ENCODE measurements around the gene ZNF189. TPM values are rescaled to one million over a fixed set of nuclear protein-coding genes. Genes with fewer than 3 reads are reported as not detected.

The ZNF189 gene
- total RNA-seq, result 26.0 TPM

DNA sequence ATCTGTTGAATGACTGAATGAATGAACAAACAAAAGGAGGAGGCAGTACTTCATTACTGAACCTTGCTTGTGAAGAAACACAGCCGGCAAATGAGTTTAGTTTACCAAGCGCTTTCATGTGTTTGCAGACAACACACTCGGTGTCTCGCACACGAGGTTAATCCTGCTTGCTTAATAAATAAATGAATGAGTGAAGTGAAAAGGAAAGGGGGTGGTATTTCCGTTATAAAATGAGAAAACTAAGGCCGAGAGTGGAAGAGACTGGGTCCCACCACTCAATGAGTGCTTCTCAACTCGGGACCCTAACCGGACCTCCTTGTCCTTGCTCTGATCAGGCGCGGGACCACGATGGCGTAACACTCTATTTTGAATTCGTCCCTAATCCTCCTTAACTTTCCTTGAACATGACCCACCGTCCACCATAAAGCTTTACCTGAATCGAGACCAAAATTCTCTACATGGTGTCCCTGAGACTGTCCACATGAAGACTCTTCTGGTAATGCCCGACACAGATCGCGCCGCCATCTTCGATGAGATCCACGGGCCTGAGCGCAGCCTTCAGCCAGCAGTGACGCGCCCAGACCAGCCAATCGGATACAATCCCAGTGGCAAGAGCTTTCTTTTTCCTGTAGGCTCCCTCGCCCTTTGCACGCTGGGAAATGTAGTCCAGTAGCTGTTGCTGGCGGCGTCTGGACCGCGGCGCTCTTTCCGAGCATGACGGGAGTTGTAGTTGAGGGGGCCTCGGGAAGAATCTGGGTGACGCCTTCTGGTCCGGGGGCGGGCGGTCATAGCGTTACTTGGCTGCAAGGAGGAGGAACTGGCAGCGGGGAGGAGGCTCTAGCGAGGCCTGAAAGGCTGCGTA lies at the start of gene ZNF189, which contains the start of gene MRPL50:
TSS of gene ZNF189 (plus strand) at position 784 of the 862 bp plus-strand sequence. CDS start 306 bp downstream, outside the sequence.
TSS of gene MRPL50 (minus strand) at position 551 of the 862 bp plus-strand sequence. CDS start at position 525, 26 bp downstream.
- peak; percentile 99 for DNase-seq

DNA sequence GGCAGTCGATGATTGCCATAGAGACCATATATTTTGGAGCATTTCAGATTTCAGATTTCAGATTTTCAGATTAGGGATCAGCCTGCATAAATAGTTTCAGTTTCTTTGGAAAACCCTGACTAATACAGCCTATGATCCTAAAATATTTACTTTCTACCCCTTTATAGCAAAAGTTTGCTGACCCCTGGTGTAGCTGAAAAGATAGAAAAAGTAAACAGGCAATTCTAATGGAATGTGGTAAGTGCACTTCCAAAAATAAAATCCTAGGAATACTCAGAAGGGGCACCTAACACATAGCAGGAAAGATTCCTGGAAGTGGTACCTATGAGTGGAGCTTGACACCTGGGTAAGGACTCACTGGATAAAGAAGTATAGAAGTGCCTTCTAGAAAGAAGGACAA lies 48.4 kb upstream of the ZNF189 start:
- no peak for DNase-seq

DNA sequence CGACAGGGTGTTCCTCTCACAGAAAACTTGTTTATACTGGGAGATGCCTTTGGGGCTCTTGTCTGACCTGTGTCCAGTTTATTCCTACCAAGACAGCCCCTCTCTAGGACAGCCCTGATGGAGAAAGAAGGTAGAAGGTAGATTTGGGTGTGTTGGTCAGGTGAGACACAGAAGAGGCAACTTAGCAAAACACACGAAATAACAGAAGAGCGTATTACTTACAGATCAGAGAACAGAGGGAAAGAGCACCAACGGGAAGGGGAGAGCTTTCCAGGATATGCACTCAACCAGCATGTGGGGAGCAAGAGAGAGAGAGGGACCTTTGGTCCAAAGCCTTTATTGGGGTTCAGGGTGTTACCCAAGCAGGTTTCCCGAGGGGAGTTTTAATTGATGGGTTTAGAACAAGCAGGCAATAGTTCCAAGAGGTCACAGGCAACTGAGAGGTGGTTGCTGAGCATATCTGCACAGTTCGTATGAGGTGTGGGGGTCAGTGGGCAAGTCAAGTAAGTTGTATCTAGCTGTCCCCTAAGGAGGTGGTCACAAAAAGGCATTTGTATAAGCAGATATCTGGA lies 45.7 kb upstream of the ZNF189 start:
- DNase-seq, result no peak

DNA sequence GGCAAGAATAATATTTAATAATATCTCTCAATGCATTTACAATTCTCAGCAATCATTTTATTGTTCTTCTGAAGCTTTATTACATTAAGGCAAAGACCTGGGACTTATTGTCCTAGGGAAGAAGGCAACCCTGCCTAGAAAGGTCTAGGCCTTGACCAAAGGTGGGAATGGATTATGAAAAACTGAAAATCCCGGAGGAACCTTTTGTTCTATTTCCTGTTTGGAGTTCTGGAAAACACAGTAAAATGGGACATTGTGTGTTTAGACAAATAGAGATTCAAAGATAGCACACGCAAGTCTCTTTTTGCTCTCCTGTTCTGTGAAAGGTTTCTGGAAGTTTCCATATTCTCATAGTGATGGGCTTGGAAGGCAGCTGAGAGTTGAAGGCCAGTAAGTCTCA lies 45.0 kb upstream of the ZNF189 start:
- no peak for DNase-seq

DNA sequence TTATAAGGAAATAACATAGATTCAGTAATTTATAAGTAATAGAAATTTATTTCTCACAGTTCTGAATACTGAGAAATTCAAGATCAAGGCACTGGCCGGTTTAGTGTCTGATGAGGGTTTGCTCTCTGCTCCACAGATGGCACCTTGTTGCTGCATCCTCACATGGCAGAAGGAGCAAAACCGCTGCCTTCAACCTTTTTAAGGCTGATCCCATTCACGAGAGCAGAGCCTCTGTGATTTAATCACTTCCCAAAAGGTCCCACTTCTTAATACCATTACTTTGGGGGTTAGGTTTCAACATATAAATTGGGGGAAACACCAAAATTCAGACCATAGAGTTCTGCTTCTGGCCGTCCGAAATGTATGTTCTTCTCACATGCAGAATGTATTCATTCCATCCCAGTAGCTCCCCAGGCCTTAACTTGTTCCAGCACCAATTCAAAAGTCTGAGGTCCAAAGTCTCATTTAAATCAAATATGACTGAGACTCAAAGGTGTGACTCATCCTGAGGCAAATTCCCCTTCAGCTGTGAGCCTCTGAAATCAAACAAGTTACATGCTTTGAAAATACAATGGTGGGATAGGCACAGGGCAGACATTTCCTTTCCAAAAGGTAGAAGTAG lies 44.4 kb upstream of the ZNF189 start:
- DNase-seq, result no peak

DNA sequence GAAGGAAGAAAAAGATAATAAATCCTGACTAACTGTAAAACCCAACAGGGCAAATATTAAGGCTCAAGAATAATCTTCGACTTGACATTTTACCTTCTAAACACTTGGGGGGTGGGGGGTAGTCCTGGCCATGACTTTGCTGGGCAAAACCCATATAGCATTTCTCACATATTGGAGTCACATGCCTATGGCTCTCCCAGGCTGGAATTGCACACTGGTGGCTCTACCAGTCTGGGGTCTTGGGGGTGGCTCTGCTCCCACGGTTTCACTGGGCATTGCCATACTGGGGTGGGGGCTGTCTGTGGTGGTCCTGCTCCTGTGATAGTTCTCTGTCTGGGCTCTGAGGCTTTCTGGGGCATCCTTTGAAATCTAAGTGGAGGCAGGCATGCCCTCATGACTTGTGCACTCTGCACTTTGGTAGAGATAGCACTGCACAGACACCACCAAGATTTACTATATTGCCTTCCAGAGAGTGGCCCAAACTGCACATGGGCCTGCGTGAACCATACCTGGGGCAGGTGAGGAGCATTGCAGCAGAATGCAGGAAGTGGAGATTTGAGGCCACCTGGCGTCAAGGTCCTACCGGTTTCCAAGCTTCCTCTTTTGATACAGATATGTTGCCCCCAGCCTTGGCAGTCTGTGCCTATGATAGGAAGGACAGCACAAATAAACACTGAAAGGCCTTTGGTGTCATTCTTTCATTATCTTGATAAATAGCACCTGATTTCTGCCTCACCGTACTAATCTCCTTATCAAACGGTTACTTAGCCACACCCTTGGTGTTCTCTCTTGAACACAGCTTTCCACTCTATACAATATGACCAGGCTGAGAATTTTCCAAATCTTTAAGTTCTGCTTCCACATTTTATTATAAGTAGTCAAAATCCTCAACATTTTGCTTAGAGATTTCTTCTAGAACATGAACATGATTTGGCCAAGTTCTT lies 43.6 kb upstream of the ZNF189 start:
- no peak for DNase-seq

DNA sequence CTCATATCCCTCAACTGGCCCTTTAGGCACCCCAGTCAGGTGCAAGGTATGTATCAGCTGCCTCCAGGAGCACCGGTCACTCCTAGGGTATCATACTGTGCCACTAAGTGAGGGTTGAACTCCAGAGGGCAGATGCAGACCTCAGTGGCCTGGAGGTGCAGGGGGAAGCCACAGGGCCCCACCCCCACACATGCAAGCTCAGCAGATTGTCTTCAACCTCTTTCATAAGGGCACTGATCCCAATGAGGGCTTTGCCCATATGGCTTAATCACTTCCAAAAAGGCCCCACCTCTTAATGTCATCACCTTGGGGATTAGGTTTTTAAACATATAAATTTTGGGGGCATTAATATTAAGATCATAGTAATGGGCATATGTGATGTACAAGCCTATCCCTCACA lies 42.0 kb upstream of the ZNF189 start:
- DNase-seq, result no peak

DNA sequence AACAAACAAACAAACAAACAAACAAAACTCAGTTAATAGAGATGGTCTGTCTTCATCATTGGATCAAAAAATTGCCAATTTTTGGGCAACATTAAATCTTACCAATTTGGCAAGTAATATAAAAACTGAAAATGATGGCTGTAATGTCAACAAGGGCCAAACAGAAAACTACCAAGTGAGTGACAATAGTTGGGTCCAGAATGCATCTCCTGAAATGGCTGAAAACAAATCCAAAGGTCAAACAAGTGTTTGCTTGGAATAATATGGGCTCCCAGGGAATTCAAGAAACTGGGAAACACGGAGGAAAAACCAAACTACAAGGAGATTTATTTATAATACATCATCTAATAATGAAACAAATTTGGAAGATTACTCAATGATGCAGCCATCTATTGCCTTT lies 39.0 kb upstream of the ZNF189 start:
- DNase-seq, result no peak

DNA sequence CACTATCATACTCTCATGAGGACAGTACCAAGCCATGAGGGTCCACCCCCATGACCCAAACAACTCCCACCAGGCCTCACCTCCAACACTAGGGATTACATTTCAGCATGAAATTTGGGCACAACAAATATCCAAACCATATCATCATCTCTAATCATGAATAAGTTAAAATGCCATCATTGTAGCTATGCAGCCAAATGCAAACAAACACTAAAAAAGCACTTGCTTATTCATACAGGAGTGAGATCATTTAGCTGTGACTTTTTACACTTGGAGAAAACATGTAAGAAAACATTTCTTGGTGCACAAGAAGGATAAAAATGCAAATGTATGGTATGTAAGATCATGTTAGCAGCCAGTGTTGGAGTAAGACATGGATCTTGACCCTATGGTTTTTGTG lies 38.0 kb upstream of the ZNF189 start:
- no peak for DNase-seq

DNA sequence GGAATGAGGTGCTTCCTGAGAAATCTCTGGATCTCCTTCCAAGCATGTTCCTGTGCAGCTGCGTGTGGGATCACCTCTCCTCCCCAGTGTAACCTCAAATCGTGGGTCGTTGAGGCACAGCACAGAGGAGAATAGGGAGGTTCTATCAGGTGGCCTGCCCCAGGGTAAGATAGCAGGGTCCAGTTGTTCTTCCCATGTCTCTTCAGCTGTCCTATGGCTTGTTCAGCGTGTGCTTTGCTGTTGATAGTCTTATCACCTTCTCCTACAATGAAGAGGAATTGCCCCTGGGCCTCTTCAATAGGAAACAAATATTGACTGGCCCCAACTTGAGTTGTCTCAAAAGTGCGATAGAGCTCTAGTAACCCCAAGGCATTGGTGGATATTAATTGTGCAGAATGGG lies 36.2 kb upstream of the ZNF189 start:
- DNase-seq, result no peak

DNA sequence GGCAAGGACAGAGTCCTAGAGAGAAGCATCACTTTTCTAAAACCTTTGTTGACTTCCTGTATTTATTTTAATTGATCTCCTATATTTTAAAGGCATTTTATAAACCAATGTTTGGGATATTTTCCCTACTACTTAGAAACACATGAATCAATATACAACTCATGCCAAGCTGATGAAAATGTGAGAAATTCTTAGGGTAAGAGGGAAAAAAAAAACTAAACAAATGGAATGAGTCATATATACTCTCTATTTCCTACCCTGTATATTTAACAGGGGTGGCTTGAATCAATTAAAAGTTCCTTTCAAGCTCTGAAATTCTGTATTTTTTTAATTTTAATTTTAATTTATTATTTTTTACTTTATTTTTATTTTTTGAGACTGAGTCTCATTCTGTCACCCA lies 33.5 kb upstream of the ZNF189 start:
- no peak for DNase-seq

DNA sequence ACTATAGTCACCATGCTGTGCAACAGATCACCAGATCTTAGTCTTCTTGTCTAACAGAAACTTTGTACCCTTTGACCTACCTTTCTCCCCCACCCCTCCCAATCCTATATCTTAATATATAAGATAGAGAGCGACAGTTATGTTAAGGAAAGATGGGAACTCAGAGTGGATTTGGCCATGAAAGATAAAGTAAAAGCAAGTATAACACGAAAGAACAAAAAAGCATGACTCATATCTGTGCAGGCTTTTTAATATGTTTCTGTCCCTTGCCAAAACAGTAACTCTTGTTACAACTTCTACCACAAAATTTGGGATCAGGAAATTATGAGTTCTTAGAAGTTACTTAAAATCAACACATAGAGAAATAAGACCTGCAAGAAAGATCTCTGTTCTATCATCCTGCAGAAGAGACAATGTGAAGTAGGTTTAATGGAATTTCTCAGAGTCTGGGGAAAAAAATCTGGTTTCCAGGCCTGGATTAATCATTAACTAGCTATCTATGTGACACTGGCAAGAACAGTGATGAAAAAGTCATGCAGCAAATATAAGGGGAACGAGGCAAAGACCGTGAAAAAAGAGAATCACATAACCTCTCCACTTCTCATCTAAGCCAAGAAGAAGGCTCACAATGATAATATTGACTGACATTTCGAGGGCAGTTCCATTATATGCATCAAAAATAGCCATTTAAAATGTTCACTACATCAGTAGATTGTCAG lies 32.5 kb upstream of the ZNF189 start:
- no peak for DNase-seq

DNA sequence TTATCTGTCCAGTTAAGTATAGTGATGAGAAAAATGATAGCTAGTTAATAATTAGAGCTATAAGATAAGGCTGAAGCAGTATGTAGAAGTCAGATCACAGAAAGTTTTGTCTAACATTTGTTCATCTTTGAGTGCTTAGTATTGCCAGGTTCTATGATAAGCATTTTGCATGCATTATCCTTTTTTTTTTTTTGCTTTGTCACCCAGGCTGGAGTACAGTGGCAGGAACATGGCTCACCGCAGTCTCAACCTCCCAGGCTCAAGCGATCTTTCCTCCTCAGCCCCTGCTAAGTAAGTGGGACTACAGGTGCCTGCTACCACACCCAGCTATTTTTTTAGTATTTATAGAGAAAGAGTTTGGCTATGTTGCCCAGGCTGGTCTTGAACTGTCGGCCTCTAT lies 31.3 kb upstream of the ZNF189 start:
- no peak for DNase-seq

DNA sequence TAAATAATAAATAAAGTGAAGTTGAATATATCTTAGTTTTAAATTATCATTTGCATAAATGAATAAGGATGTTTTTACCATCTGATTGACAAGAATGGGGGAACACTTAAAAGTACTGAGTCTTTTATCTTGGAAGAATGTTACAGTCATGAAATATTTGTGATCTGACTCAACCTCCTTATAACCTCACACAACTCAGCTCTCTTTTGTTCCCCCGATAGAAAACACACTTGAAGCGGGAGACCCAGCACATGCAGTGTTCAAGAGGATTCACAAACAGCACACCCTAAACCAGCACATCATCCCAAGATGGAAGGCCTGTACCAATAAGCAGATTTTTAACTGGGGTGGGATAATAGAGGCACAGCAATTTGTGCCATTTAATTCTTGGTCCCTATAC lies 29.4 kb upstream of the ZNF189 start:
- no peak for DNase-seq

DNA sequence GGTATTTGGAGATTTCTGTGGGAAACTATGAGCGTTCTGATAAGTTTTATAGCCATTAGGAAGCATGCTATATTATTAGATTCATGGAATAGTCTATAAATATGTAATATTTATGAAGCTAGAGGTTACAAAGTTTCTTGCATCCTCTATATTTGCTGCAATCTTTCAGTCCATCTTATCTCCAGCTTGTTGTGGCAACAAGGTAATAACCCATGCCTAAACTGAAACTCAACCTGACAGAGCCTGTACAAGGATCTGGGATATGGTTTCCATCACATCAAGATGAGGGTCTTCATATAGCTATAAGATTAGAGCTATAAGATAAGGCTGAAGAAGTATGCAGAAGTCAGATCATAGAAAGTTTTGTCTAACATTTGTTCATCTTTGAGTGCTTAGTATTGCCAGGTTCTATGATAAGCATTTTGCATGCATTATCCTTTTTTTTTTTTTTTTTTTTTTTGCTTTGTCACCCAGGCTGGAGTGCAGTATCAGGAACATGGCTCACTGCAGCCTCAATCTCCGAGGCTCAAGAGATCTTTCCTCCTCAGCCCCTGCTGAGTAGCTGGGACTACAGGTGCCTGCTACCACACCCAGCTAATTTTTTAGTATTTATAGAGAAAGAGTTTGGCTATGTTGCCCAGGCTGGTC lies 28.6 kb upstream of the ZNF189 start:
- DNase-seq, result no peak

DNA sequence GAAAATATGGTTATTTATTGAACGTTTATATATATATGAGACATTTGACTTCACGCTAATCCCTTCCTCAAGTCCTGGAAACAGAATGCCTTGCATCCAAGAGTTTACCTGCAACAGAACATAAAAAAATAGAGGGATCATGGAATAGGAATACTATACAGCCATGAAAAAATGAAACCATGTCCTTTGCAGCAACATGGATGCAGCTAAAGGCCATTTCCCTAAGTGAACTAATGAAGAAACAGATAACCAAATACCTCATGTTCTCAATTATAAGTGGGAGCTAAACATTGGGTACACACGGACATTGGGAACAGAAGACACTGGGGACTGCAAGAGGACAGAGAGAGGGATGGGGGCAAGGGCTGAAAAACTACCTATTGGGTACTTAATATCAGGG lies 26.8 kb upstream of the ZNF189 start:
- DNase-seq, result no peak

DNA sequence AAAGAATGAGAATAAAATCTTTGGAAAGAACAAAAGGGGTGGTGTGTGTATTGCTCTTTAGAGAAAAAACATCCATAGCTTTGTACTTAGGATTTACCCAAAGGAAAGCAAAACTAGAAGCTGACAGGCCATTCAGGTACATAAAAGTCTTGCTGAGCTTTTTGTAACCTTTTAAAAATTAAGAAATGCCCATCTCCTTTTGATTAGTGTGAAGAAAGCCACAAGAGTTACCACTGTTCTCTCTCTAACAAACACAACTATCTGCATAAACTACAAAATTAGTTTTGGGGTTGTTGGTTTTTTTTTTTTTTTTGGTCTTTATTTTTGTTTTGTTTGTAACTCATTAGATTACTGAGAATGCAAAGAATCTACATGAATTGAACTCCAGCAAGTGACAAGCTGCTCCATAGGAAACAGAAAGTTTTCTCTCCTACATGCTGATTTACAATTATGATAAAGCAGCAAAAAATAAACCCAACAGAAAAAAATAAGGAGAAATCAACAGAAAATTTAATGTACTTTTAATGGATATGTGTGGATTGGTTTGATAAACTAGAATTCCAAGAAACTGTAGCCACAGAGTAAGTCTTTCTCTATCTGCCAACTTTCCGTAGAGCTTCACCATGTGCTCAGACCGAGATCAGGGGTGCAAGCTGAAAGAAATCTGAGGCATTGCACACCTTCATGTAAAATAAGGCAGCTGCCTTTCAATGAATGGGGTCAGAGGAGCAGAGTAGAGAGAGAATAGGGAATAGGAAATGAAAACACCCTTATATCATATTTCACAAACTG lies 26.1 kb upstream of the ZNF189 start:
- DNase-seq, result no peak

DNA sequence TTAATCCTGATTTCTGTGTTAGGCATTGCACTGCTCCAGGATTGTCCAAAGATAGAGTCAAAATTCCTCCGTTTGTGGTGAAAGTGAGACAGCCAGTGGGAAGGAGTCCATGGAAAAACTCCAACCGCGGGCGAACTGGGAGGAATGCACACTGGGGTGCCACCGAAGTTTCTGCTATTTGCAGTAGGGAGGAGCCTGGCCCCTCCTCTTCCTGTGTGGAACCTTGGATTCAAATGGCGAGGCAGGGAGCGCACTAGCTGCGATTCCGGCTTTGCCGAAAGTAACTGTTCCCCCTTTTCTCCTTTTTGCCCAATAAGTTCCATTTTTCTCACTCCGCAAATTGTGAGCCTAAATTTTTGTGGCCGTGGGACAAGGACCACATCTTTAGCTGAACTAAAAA lies 23.1 kb upstream of the ZNF189 start:
- DNase-seq, result no peak

DNA sequence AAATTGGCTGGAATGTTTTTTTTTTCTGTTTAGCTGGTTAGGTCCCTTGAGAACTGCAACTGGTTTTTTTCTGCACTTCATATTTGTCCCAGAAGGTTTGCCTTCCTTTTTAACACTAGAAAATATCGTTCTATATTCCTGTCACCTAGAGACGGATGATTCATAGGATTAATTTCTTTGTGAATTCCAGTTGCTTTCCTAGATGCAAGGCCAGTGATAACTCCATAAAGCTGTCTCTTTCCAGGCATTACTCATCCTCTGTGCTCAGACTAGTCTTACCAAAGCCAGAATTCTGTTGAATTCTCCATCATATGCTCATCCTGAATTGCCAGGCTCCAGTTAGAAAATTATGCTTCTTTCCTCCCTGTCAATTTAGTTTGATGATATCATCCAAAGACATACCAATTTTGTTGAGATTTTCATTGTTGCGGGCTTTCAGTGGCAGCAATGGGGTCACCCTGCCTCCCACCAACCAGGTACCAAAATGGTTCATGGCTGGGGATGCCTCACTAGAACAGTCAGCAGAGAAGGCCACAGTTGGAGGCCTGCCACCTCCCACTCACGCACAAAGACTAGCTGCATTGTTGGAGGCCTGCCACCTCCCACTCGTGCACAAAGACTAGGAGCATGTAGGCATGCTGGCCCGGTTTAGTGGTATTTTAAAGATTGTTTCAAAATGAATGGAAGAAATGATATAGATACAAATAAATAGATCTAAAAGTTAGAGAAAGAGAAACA lies 22.4 kb upstream of the ZNF189 start:
- DNase-seq, result no peak

DNA sequence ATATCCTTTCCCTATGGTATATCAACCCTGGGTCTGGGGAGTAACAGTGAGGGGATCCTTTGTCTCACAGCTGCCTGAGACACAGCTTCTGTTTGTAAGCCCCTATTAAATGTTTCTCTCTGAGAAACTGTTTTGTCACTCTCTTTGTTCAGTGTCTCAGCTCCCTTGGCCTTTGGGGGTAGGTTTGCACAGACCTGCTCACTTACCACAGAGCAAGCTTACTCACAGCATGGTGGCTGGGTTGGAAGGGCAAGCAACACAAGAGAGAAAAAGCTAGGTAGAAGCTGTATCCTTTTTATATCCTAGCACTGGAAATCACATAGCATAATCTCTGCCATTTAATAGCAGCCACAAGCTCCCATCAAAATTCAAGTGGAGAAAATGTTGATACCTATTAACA lies 18.4 kb upstream of the ZNF189 start:
- no peak for DNase-seq
